HG02852 (cell line): Measurements from ENCODE around the gene SLC26A11.
"Not testable (repeated sequence)": the region's sequence is repeated elsewhere in the genome, so short reads cannot be mapped to it uniquely, and the experiment has no call there.

Source experiments
- ATAC-seq: cut with Tn5 transposase; IDR thresholded peaks from one replicate; pipeline ENCODE4 v1.9.1; 2021; ENCODE audit warnings: mild to moderate bottlenecking, moderate library complexity; ENCODE audit not compliant: unreplicated experiment

SLC26A11 gene

GRCh38 chr17:80259457-80260068, 39.3 kb downstream of the SLC26A11 start:
- ATAC-seq, result no peak

GRCh38 chr17:80260069-80260535, 39.9 kb downstream of the SLC26A11 start:
- peak; percentile 38 for ATAC-seq

- ATAC-seq, result no peak
Measured at GRCh38 chr17:80260791-80261158, 40.5 kb downstream of the SLC26A11 start, which contains the start of gene RNF213. Gene RNF213, plus strand, starts transcription at chr17:80260852. Its CDS starts 2,830 bp downstream, at chr17:80263682.

- ATAC-seq, result no peak
Measured at GRCh38 chr17:80261159-80261894, 41.1 kb downstream of the SLC26A11 start.

- no peak for ATAC-seq
Measured at GRCh38 chr17:80261895-80262279, 41.7 kb downstream of the SLC26A11 start.

GRCh38 chr17:80262291-80262690, 42.1 kb downstream of the SLC26A11 start:
- no peak for ATAC-seq

- ATAC-seq, result no peak
Measured at GRCh38 chr17:80262775-80263244, 42.6 kb downstream of the SLC26A11 start.

- peak; percentile 50 for ATAC-seq
Measured at GRCh38 chr17:80263253-80264204, 43.3 kb downstream of the SLC26A11 start.

GRCh38 chr17:80264205-80265075, 44.2 kb downstream of the SLC26A11 start:
- ATAC-seq, result no peak

- no peak for ATAC-seq
Measured at GRCh38 chr17:80265205-80266068, 45.2 kb downstream of the SLC26A11 start.

- ATAC-seq, result no peak
Measured at GRCh38 chr17:80267391-80267790, 47.2 kb downstream of the SLC26A11 start.

- ATAC-seq, result no peak
Measured at GRCh38 chr17:80268427-80268826, 48.2 kb downstream of the SLC26A11 start.

GRCh38 chr17:80269405-80269807, 49.2 kb downstream of the SLC26A11 start:
- no peak for ATAC-seq

- ATAC-seq, result no peak
Measured at GRCh38 chr17:80270104-80270503, 49.9 kb downstream of the SLC26A11 start.

GRCh38 chr17:80270836-80271235, 50.6 kb downstream of the SLC26A11 start:
- no peak for ATAC-seq

GRCh38 chr17:80272366-80272765, 52.1 kb downstream of the SLC26A11 start:
- no peak for ATAC-seq

- no peak for ATAC-seq
Measured at GRCh38 chr17:80274331-80274730, 54.1 kb downstream of the SLC26A11 start.

GRCh38 chr17:80274871-80275449, 54.7 kb downstream of the SLC26A11 start:
- ATAC-seq, result no peak

- ATAC-seq, result not testable (repeated sequence)
Measured at GRCh38 chr17:80275857-80276256, 55.6 kb downstream of the SLC26A11 start.
